ENCODE measurements around the gene AP1AR. TPM values are rescaled to one million over a fixed set of nuclear protein-coding genes. Genes with fewer than 3 reads are reported as not detected.

AP1AR gene
- total and polyA plus RNA-seq, 2 donors (not counting 3 experiments of a cell fraction or from before 2014, with no cell fraction given) = 6.6 to 18.6 TPM

DNA sequence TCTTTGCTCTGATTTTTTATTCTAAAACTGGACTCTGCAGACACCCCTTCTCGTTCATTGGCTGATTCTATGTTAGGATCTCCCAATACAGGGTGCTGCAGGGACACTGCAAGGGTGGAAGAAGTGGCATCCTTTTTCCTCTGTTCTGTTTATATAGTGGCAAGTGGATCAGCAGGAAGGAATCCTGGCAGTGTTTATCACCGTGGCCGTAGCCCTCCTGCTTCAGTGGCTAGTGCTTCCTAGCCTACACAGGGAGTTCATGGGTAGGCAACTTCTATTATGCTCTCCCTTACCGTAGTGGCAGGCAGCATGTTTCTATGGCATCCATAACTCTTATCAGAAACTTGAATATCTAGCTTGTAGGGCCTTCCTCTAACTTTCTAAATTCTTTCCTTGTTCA lies 6.4 kb upstream of the AP1AR start:
- CTCF ChIA-PET = interaction anchor here (1.7 to 4.4 kb wide), 2 partner anchors 8 to 11 kb away, joined by 6 to 21 read pairs; no protein-coding TSS in a partner anchor
- dilution Hi-C loops (cut with MboI; ENCODE audit: extremely low pct_ligation_motif_present, low sequenced_read_pairs) = no loop called here
- no TSS peak for BruUV-seq (replicated peaks)

GRCh38 chr4:112230879-112231778 lies 458 bp upstream of the AP1AR start:
- H3K9me1 ChIP-seq (replicated peaks; ENCODE audit: control insufficient read depth, extremely low read depth, insufficient read depth, low read length) = no peaks in the 10 kb centered on the region
- peak overlapping the region; percentile 77 for H3K27ac ChIP-seq (ENCODE audit: insufficient read depth, low read depth, low read length)
- FAIRE-seq (peak; percentile 90), DNase-seq (ENCODE audit: low read depth, low spot score) (peak; percentile 98)
- peak overlapping the region; percentile 65 to 98 (median 95) for H3K4me3 ChIP-seq (replicated peaks in 1 of 3; ENCODE audit: insufficient read depth in 1 of 3, low read depth in 1 of 3, low read length in 3 of 3)
- H3K27me3 ChIP-seq (ENCODE audit: control insufficient read depth in 2 of 2, insufficient read depth in 2 of 2, low read length in 2 of 2) = no peaks in the 10 kb centered on the region
- ChIA-PET POLR2A (interaction anchor here (1.5 kb wide), 1 partner anchor 147 kb away, joined by 4 read pairs; no protein-coding TSS in a partner anchor), CTCF (interaction anchor here (1.0 to 7.0 kb wide), 6 partner anchors 16 to 147 kb away, joined by 3 to 191 read pairs (median 8); no protein-coding TSS in a partner anchor)
- no peaks in the 10 kb centered on the region for H4K20me1 ChIP-seq (replicated peaks; ENCODE audit: control insufficient read depth, extremely low read depth, insufficient read depth, low read length)
- H2AFZ ChIP-seq (ENCODE audit: low read depth, low read length) = peak overlapping the region; percentile 84
- BruUV-seq (replicated peaks) = TSS peak; percentile 70
- peak overlapping the region; percentile 98 for H3K4me2 ChIP-seq (ENCODE audit: insufficient read depth, low read length)
- H3K4me1 ChIP-seq (ENCODE audit: control insufficient read depth, extremely low read depth, insufficient read depth, low read length) = peaks cover 33% of the 10 kb centered on the region
- TF ChIP-seq MAX (IDR thresholded peaks at IDR 0.05; ENCODE audit: insufficient read depth, insufficient read length) (peak; percentile 6), POLR2AphosphoS5 (IDR thresholded peaks at IDR 0.05; ENCODE audit: insufficient read depth, low read depth, low read length) (peak; percentile 49), GATA2 (IDR thresholded peaks at IDR 0.05; ENCODE audit: insufficient read depth, insufficient read length, low read depth, low read length) (no peak), CTCF (IDR thresholded peaks at IDR 0.05; ENCODE audit: extremely low read depth in 1 of 2, insufficient read depth in 1 of 2, low read depth in 1 of 2, low read length in 2 of 2) (no peak)
- dilution Hi-C loops (cut with MboI; ENCODE audit: extremely low pct_ligation_motif_present, low sequenced_read_pairs) (no loop called here), intact Hi-C loops (cut with micrococcal nuclease) (loop anchor here (1.0 to 5.0 kb wide), 9 partner anchors 17 to 1699 kb away; partner anchors contain the start of genes TIFA and ZGRF1)
- no peaks in the 10 kb centered on the region for H3K36me3 ChIP-seq (ENCODE audit: control insufficient read depth in 2 of 2, extremely low read depth in 1 of 2, insufficient read depth in 2 of 2, low read length in 2 of 2)
- peak overlapping the region; percentile 80 for H3K9ac ChIP-seq (replicated peaks; ENCODE audit: extremely low read depth, insufficient read depth, low read length)
- H3K79me2 ChIP-seq (ENCODE audit: control insufficient read depth, insufficient read depth, low read length) = peaks cover 30% of the 10 kb centered on the region
- H3K9me3 ChIP-seq (replicated peaks; ENCODE audit: control insufficient read depth, insufficient read depth, low read length) = no peaks in the 10 kb centered on the region

More for the DNA sequence above, 6.4 kb upstream of the AP1AR start:
- DNase-seq (ENCODE audit: low read depth, low spot score) (no peak), FAIRE-seq (no peak)
- Histone ChIP-seq H3K9me1 (replicated peaks; ENCODE audit: control insufficient read depth, extremely low read depth, insufficient read depth, low read length) (no peaks in the 10 kb centered on the region), H3K27ac (ENCODE audit: insufficient read depth, low read depth, low read length) (no peak overlapping the region), H4K20me1 (replicated peaks; ENCODE audit: control insufficient read depth, extremely low read depth, insufficient read depth, low read length) (no peaks in the 10 kb centered on the region), H3K4me1 (ENCODE audit: control insufficient read depth, extremely low read depth, insufficient read depth, low read length) (peaks cover under 1% of the 10 kb centered on the region), H3K4me2 (ENCODE audit: insufficient read depth, low read length) (no peak overlapping the region), H2AFZ (ENCODE audit: low read depth, low read length) (peak overlapping the region; percentile 34), H3K4me3 (replicated peaks in 1 of 3; ENCODE audit: insufficient read depth in 1 of 3, low read depth in 1 of 3, low read length in 3 of 3) (no peak overlapping the region), H3K9me3 (replicated peaks; ENCODE audit: control insufficient read depth, insufficient read depth, low read length) (no peaks in the 10 kb centered on the region), H3K36me3 (ENCODE audit: control insufficient read depth in 2 of 2, extremely low read depth in 1 of 2, insufficient read depth in 2 of 2, low read length in 2 of 2) (no peaks in the 10 kb centered on the region), H3K79me2 (ENCODE audit: control insufficient read depth, insufficient read depth, low read length) (no peaks in the 10 kb centered on the region), H3K27me3 (ENCODE audit: control insufficient read depth in 2 of 2, insufficient read depth in 2 of 2, low read length in 2 of 2) (no peaks in the 10 kb centered on the region), H3K9ac (replicated peaks; ENCODE audit: extremely low read depth, insufficient read depth, low read length) (no peak overlapping the region)
- POLR2A ChIA-PET = no interaction called here
- no peak for TF ChIP-seq MAX (IDR thresholded peaks at IDR 0.05; ENCODE audit: insufficient read depth, insufficient read length)
- no peak for TF ChIP-seq JUN (IDR thresholded peaks at IDR 0.05; ENCODE audit: borderline replicate concordance, insufficient read depth, insufficient read length, low read depth)
- intact Hi-C loops (cut with micrococcal nuclease) = no loop called here
